PC-3 (cell line): ENCODE measurements around the gene GPN2. TPM values are rescaled to one million over a fixed set of nuclear protein-coding genes. Genes with fewer than 3 reads are reported as not detected.

Source experiments
- ATAC-seq: fragments of 200-7000 bp; cut with Tn5 transposase; 2 replicates; pipeline ENCODE4 v1.9.1; 2020; ENCODE audit warnings: mild to moderate bottlenecking, moderate library complexity
- BruUV-seq: library from RNA; stranded (reverse); fragments of 400-500 nt; replicated peaks from 2 replicates; lab custom pipeline; 2021; lab: Mats Ljungman, UMichigan
- CTCF ChIA-PET: fragments of 300-600 bp; sonication (Branson Sonifier 250); formaldehyde crosslinking; loops from one replicate; lab custom pipeline; 2022; ENCODE audit warnings: antibody characterized with exemption; lab: Charles Lee
- POLR2A ChIA-PET: fragments of 300-600 bp; sonication (Branson Sonifier 250); formaldehyde crosslinking; loops from one replicate; lab custom pipeline; 2022; ENCODE audit warnings: antibody characterized with exemption; ENCODE audit not compliant: unreplicated experiment; lab: Charles Lee
- DNase-seq: peaks from one replicate; pipeline ENCODE4 v3.0.0-alpha.2; 2015
- H2AFZ ChIP-seq: fragments of 300-600 bp; sonication (generic); 2 replicates; pipeline ENCODE4 v1.6.0; 2016; ENCODE audit warnings: antibody characterized with exemption, low read length
- H3F3A ChIP-seq: fragments of 300-600 bp; sonication (generic); one replicate; pipeline ENCODE4 v1.6.0; 2017; ENCODE audit warnings: antibody characterized with exemption, low read length, control low read depth, mild to moderate bottlenecking; ENCODE audit not compliant: unreplicated experiment
- H3K27ac ChIP-seq: fragments of 300-600 bp; sonication (generic); 2 replicates; pipeline ENCODE4 v1.5.1; 2016; ENCODE audit warnings: mild to moderate bottlenecking, low read length
- H3K27me3 ChIP-seq: fragments of 300-600 bp; sonication (generic); 2 replicates; pipeline ENCODE4 v1.6.1; 2016; ENCODE audit warnings: low read length, mixed read lengths
- H3K36me3 ChIP-seq: fragments of 300-600 bp; sonication (generic); 2 replicates; pipeline ENCODE4 v1.6.1; 2016; ENCODE audit warnings: low read depth, mixed run types, low read length, mixed read lengths
- H3K4me1 ChIP-seq: fragments of 300-600 bp; sonication (generic); 2 replicates; pipeline ENCODE4 v1.5.1; 2016; ENCODE audit warnings: low read length; ENCODE audit not compliant: insufficient read depth
- H3K4me2 ChIP-seq: fragments of 300-600 bp; sonication (generic); 2 replicates; pipeline ENCODE4 v1.6.0; 2016; ENCODE audit warnings: low read length
- H3K4me3 ChIP-seq: fragments of 300-600 bp; sonication (generic); 2 replicates; pipeline ENCODE4 v1.5.1; 2016; ENCODE audit warnings: mild to moderate bottlenecking, low read length, mixed read lengths
- H3K79me2 ChIP-seq: fragments of 300-600 bp; sonication (generic); 2 replicates; pipeline ENCODE4 v1.6.1; 2017; ENCODE audit warnings: low read length, mixed read lengths
- H3K9ac ChIP-seq: fragments of 300-600 bp; sonication (generic); 2 replicates; pipeline ENCODE4 v1.6.0; 2016; ENCODE audit warnings: mild to moderate bottlenecking, low read length
- H3K9me2 ChIP-seq: fragments of 300-600 bp; sonication (generic); replicated peaks from 2 replicates; pipeline ENCODE4 v1.6.1; 2016; ENCODE audit warnings: mixed run types, low read length, mixed read lengths
- H3K9me3 ChIP-seq: fragments of 300-600 bp; sonication (generic); 2 replicates; pipeline ENCODE4 v1.6.1; 2016; ENCODE audit warnings: low read length, mixed read lengths
- H4K20me1 ChIP-seq: fragments of 300-600 bp; sonication (generic); 2 replicates; pipeline ENCODE4 v1.6.1; 2016; ENCODE audit warnings: low read length, mixed read lengths
- CTCF ChIP-seq: fragments of 300-600 bp; sonication (generic); conservative IDR thresholded peaks from 2 replicates; pipeline ENCODE4 v1.5.1; 2017; ENCODE audit warnings: antibody characterized with exemption, low read depth, mild to moderate bottlenecking, low read length
- EZH2 ChIP-seq: fragments of 300-600 bp; sonication (generic); IDR thresholded peaks from one replicate; pipeline ENCODE4 v1.6.1; 2017; ENCODE audit warnings: antibody characterized with exemption, mild to moderate bottlenecking, low read length; ENCODE audit not compliant: unreplicated experiment
- EZH2phosphoT487 ChIP-seq: fragments of 300-600 bp; sonication (generic); IDR thresholded peaks from 2 replicates; pipeline ENCODE4 v1.6.1; 2018; ENCODE audit warnings: mild to moderate bottlenecking, antibody characterized with exemption, low read length, borderline replicate concordance
- intact Hi-C: fragments of 100-400 bp; cut with micrococcal nuclease; formaldehyde crosslinking; loops from 2 replicates; pipeline ENCODE4 v1.9.0; 2023
- total RNA-seq: library from RNA; depleted of rRNA; stranded (reverse); fragments of >200 nt; gene quantifications from 2 replicates; pipeline ENCODE4 v1.2.3, GENCODE V29; 2014

The GPN2 gene
- total RNA-seq, 1 experiment from 2014 or later = 24.6 TPM

- Histone ChIP-seq H3K27me3 (no peaks in the 10 kb centered on the region), H3K36me3 (peaks cover 47% of the 10 kb centered on the region), H3K79me2 (peaks cover 74% of the 10 kb centered on the region), H3F3A (peaks cover 6% of the 10 kb centered on the region), H3K27ac (no peak overlapping the region), H3K9ac (no peak overlapping the region), H3K4me1 (no peaks in the 10 kb centered on the region), H3K4me3 (no peak overlapping the region), H2AFZ (no peak overlapping the region), H4K20me1 (peaks cover 13% of the 10 kb centered on the region), H3K4me2 (no peak overlapping the region), H3K9me2 (no peaks in the 10 kb centered on the region), H3K9me3 (no peaks in the 10 kb centered on the region)
- DNase-seq = no peak
- ChIA-PET CTCF (no interaction called here), POLR2A (no interaction called here)
- intact Hi-C loops = no loop called here
- TF ChIP-seq EZH2phosphoT487 (no peak), CTCF (no peak), EZH2 (no peak)
- ATAC-seq = no peak
- BruUV-seq = no TSS peak
Observed at GRCh38 chr1:26932531-26932930, 42.4 kb upstream of the GPN2 start.

GRCh38 chr1:26923711-26924110 is 33.6 kb upstream of the GPN2 start:
- TF ChIP-seq EZH2phosphoT487 (no peak), CTCF (no peak), EZH2 (no peak)
- Histone ChIP-seq H3K36me3 (peaks cover 31% of the 10 kb centered on the region), H3K4me3 (peak overlapping the region; percentile 83), H3K9me2 (no peaks in the 10 kb centered on the region), H4K20me1 (peaks cover 19% of the 10 kb centered on the region), H3K4me1 (peaks cover 30% of the 10 kb centered on the region), H2AFZ (no peak overlapping the region), H3K79me2 (peaks cover 69% of the 10 kb centered on the region), H3F3A (peaks cover 6% of the 10 kb centered on the region), H3K27me3 (no peaks in the 10 kb centered on the region), H3K9me3 (no peaks in the 10 kb centered on the region), H3K9ac (peak overlapping the region; percentile 93), H3K27ac (peak overlapping the region; percentile 67), H3K4me2 (peak overlapping the region; percentile 87)
- intact Hi-C loops = loop anchor here (2.0 kb wide), 1 partner anchor 67 kb away; no protein-coding TSS in a partner anchor
- POLR2A ChIA-PET = no interaction called here
- ATAC-seq = peak; percentile 39
- peak; percentile 72 for DNase-seq
- CTCF ChIA-PET = no interaction called here
- BruUV-seq = no TSS peak

GRCh38 chr1:26922901-26923300 is 32.8 kb upstream of the GPN2 start:
- TF ChIP-seq CTCF = no peak
- no peak for TF ChIP-seq EZH2
- TF ChIP-seq EZH2phosphoT487 = no peak
- H3K9me3 ChIP-seq = no peaks in the 10 kb centered on the region
- peak overlapping the region; percentile 87 for H3K4me2 ChIP-seq
- H3K4me3 ChIP-seq = peak overlapping the region; percentile 83
- H3K27ac ChIP-seq = peak overlapping the region; percentile 67
- H3K36me3 ChIP-seq = peaks cover 22% of the 10 kb centered on the region
- intact Hi-C loops = loop anchor here (2.0 kb wide), 1 partner anchor 68 kb away; no protein-coding TSS in a partner anchor
- peaks cover 61% of the 10 kb centered on the region for H3K79me2 ChIP-seq
- peak; percentile 75 for DNase-seq
- CTCF ChIA-PET = no interaction called here
- H3K27me3 ChIP-seq = no peaks in the 10 kb centered on the region
- no peak overlapping the region for H2AFZ ChIP-seq
- no peaks in the 10 kb centered on the region for H3K9me2 ChIP-seq
- BruUV-seq = no TSS peak
- ATAC-seq = peak; percentile 53
- POLR2A ChIA-PET = no interaction called here
- peaks cover 14% of the 10 kb centered on the region; the same call in 1 of the 2 replicates for H4K20me1 ChIP-seq
- H3K4me1 ChIP-seq = peaks cover 30% of the 10 kb centered on the region
- peaks cover 4% of the 10 kb centered on the region for H3F3A ChIP-seq
- H3K9ac ChIP-seq = peak overlapping the region; percentile 93
